GM21619 (cell line): ENCODE measurements around the gene ACTL8.

ENCODE experiments used
- ATAC-seq: cut with Tn5 transposase; IDR thresholded peaks from one replicate; pipeline ENCODE4 v1.9.1; 2021; ENCODE audit not compliant: unreplicated experiment

ACTL8 gene

DNA sequence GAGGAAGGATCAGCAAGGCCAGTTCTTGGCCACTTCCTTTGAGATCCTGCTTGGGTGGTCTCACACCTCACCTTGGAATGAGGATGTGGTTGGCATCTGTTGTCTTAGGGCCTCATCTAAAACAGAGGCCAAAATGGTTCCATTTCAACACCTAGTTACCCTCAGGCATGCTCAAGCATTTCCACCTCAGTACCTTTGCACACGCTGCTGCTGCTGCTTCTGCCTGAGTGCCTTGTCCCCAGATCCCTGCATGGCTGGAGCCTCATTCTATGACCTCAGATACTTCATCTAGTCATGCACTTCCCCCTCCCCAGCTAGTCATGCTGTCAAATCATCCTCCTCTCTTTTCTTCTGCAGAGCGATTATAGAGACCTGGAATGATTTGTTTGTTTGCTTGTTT lies 86.8 kb downstream of the ACTL8 start:
- no peak for ATAC-seq

DNA sequence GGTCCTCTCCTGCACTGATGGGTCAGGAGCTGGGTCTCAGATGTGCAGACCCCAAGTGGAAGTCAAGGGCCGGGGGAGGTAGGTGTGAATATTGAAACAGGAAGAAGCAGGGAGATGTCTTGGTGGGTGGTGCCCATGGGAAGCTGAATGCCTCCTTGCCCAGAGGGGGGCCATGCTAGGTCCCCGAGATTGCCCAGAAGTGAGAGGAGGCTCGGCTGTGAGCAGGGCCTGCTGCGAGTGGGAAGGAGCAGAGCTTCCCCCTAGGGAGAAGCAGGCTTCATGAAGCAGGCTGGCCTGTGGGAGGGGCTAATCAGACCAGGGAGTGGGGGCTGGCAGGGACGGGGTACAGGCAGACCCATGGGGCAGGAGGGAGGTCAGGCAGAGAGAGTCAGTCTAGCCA lies 87.6 kb downstream of the ACTL8 start:
- no peak for ATAC-seq

DNA sequence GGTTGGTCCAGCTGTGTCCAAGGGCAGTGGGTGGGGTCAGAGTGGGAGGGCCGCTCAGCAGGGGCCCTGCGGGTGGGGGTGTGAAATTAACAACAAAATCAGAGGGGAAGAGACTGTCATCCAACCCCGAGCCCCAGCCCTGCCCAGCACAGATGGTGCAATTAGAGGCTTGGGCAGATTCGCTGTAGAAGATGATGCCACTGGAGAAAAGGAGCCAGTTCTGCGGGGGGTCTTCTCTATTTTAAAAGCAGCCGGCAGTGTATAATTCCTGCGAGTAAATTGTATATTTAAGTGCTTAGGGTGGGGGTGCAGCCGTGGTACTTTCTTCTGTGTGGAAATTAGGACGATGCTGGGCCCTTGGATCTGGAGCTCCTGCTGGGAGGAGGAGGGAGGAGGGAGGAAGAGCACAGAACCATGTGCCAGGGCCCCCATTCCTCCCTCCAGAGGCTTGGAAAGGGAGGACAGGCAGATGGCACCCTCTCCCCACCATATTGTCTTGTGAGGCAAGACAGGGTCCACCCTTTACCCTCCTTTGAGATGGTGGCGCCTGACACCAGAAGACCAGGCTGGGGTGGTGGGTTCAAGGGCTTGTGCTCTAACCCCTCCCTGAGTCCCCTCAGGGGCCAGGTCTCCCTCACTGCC lies 89.2 kb downstream of the ACTL8 start:
- ATAC-seq = no peak

DNA sequence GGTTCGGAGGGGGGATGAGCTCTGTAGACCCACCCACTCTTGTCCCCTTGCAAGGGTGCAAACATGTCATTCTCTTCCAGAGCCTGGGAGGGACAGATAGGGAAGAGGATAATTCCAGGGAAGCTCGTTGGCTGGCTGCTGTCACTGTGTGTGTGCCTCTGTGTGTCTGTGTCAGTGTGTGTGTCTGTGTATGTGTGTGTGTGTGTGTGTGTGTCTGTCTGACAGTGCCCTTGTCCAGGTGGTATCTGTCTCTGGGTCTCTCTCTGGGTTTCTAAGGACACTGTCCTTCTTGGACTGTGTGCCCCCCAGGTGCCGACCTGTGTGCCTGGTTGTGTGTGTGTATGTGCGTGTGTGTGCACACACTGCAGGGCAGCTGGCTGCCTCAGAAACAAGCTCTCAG lies 90.5 kb downstream of the ACTL8 start:
- no peak for ATAC-seq

DNA sequence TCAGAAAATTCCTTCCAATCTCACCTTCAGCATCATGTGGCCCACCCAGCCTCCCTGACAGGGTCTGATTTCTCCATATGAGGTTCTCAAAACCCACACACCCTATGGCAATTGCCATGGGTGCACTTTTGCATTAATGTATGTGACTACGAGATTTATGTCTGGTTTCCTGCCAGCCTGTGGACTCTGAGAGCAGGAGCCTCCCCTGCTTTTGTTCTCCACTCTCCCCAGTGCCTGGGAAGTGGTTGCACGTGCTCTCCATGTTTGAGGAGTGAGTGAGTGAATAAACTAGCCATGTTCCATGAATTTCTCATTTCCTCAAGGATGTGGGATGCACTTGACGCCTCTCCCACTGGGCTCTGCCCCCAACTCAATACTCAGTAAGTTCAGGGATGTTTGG lies 91.2 kb downstream of the ACTL8 start:
- no peak for ATAC-seq

DNA sequence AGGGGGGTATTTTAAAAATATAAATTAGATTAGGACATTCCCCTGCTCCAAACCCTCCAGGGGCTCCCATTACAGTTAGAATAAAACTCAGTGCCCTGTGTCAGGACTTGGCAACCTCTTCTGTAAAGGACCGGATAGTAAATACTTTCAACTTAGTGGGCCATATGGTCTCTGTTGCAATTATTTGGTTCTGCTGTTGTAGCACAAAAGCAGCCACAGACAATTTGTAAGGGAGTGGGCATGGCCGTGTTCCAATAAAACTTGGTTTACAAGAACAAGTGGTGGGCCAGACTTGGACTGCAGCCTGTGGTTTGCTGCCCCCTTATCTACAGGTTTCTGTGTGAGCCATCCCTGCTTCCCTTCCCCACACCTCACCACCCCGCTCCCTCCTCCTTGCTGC lies 92.0 kb downstream of the ACTL8 start:
- no peak for ATAC-seq

DNA sequence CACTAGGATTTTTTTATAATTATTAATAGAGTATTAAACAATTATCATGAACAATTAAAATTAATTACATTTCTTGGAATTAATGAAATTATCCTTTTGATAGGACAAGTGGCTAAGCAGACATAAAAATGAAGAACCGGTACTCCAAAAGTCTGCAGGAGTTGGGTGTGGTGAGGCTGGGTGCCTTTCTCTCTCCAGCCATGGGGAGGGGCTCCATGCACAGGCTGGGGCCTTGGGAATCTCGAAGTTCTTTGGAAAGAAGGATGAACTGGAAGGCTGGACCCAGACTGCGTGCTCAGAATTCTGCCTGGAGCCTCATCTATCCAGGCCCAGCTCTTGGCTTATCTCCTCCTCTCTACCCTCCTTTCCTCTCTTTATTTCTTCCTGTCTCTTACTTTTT lies 94.1 kb downstream of the ACTL8 start:
- ATAC-seq = no peak

DNA sequence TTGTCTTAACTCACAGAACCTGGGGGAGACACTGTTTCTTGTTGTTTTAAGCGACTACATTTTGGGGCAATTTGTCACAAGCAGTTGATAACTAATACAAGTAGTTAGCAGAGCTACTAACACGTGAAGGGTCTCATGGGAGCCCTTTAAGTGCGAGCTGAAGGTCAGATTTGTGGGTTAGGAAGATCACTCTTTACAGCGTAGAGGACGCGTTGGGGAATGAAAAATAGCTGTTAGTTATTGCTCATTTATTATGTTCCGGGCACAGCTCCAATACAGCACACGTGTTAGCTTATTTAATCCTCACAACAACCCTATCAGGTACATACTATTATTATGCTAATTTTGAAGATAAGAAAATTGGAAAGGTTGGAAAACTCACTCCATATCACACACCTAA lies 95.9 kb downstream of the ACTL8 start:
- no peak for ATAC-seq

DNA sequence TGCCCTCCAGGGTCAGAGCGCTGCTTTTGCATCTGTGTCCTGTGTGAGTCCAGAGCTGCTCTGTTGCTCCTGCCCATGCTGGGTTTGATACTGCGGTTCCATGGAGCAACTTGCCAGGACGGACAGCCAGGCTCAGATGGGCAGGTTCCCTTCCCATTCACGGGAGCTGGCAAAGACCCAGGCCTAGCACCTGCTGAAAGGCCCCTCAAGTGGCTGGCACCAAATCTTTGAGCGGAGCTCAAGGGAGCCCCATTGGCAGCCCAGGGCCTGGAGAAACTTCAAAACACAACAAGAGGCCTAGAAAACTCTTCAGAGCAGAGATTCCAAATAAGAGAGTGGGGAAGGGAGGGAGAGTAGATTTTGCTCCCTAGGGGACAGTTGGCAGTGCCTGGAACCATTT lies 97.2 kb downstream of the ACTL8 start:
- no peak for ATAC-seq

DNA sequence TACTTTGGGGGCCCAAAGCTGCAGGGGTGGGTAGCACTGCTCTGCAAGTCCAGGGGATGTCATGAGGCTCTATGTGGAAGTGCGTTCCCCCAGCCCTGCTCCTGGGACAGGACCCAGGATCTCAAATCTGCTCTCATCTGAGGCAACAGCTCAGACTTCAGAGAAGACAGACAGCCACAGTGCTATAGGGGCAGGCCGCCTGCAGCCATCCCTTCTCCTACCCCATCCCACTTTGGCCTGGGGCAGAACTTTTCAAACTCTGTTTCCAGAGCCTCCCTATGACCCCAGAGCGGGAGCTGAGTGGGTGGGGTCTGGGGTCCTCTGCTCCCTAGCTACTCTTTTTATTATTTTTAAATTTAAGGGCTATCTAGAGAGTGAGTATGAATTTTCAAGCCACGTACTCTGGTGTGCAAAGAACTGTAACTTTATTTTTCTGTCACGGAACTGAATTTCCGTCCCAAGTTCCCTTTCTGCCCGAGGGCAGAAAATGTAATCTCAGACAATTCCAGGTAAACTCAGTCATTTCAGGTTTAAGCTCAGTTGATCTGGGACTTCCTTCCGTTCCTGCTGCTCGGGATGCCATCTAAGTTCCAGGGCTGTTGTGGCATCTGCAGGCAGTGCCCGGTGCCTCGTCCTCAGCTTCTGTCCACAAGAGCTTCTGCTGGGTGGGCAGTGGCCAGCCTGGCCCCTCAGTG lies 98.3 kb downstream of the ACTL8 start:
- ATAC-seq = no peak

DNA sequence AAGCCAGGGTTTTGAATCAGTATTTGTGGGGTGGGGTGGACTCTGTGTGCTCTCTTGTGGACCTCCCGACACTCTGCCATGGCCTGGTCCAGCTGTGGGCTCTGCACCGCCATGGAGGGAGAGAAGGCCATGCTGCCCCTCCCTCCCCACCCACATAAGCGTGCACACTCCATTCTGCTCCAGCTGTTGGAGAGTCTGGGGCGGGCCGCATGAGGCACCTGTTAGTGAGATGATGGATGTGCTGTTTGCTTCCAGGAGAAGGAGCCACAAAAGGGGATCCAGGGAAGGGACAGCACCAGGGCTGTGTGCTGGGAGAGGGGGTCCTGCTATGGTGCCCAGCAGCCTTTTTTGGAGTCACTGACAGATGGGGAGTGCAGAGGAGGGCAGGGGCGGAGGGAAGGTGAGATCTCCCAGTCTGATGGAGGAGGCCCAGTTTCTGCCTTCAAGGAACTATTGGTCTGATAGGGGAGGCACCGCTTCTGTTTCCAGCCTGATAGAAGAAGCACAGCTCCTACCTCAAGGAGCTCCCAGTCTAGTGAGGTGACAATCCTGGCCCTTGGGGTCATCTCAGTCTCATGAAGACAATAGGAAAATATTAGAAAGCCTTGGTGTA lies 101.5 kb downstream of the ACTL8 start:
- ATAC-seq = no peak

DNA sequence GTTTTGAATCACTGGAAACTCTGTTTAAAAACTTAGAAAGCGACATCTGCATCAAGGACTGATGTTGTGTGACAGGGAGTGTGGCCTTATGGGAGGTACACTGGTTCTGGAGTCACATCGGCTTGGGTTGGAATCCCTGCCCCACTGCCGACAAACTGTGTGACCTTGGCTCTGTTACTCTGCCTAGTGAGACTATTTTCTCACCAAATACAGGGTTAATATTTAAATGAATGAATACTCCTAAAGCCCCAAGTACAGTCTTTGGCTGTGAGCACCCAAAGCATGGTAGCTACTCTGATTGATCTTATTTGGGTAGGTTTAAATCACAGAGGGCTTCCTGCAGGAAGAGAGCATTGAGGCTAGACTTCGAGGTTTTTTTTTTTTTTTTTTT lies 102.0 kb downstream of the ACTL8 start:
- no peak for ATAC-seq

DNA sequence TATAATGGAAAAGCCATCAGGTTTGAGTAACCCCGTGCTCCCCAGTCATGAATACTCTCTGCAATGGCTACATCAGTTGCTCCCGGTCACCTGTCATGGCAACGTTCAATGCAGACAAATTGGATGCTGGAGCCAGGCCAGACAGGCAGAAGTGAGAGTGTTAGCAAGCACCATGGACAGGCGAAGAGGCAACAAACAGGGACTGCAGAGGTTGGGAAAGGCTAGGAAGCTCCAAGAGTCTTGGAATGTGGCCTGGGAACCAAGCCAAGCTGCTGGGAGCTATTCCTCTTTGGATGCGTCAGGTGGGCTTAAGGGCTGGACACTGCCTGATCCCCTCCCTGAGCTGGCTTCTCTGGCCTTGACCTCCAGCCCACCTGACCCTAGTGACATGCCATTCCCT lies 102.9 kb downstream of the ACTL8 start:
- ATAC-seq = no peak

DNA sequence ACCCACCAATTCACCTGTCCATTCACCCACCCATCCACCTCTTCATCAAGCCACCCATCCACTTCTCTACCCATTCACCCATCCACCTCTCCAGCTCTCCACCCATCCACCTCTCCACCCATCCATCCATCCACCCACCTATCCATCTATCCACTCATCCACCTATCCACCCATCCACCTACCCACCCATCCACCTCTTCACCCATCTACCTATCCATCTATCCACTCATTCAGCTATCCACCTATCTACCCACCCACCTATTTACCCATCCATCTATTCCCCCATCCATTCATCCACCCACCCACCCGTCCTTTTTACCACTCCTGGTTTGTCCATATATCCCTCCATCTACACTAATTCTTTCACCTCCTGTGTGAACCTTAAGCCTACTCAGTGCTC lies 105.7 kb downstream of the ACTL8 start:
- no peak for ATAC-seq

DNA sequence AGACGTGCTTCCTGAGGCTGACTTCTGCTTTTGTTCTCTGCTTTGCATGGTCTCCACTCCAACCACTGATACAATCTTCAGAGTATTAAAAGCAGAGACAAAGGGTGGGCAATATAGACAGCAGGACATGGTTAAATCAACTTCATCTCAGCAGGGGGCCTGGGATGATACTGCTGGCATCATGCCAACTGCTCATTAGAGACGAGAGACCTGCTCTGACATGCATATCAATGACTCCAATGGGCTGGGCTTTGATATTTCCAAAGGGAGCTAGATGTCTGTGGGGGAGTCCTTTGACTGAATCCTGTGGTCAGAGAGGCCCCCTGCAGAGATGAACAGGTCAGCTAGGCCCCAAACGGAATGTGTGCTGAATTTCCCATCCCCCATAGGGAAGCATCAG lies 106.6 kb downstream of the ACTL8 start:
- ATAC-seq = no peak

DNA sequence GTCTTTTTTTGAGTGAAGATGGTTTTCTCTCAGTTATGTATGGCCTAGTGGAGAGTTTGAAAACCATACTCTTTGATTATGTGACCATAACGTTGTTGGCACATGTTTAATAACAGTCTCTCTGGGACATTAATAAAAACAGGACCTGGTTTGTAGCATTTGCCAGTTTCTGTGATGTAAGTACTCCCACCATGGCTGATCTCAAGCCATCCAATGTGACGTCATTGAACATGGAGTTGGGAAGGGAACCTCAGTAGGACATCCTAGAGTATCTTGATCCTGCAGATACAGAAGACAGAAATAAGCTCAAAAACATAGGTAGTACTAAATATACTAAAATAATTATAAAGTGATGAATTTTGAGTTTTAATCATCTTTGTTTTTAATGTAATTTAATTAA lies 107.0 kb downstream of the ACTL8 start:
- no peak for ATAC-seq

DNA sequence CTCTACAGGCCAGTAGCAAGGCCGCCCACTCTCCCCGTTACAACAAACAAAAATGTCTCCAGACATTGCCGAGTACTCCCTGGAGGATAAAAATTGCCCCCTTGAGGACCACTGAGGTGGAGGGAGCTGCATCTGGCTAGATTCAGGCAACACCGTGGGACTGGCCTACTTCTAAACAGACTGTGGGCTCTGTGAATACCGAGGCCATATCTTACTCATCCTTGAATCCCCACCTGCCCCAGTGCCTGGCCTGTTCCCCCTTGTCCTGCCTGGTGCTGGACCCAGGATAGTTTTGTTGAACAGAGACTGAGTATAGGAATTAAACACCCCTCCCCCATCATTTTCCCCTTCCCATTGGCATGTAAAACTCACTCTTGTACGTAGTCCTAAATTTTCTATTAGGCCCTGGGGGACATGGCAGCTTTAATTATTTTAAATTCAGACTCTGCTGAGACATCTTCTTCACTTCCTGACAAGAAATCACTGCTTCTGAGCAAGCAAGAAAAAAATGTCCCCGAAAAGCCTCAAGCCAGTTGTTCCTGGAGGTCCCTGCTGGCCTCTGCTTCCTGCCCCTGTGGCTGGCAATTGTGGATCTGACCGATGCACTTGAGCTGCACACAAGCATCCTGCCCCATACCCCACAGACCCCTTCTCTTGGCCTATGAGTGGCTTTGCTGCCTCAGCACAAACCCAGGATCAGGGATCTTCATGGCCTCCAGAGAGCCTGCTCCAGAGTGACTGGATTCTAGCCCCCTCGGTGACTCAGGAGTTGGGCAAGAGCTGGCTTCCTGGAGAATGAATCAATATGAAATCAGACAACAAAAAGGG lies 111.0 kb downstream of the ACTL8 start:
- ATAC-seq = no peak

DNA sequence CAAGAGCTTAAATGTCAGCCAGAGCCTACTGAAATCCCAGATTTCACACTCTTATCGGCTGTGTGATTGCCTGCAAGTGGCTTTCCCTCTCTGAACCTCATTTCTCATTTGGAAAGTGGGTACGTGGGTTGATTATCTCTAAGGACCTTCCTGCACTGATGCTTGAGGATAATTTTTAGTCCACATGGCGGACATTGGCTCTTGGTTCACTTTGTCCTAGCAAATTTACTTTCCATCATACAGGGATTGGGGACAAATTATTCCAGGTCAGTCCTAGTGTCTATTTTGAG lies 111.6 kb downstream of the ACTL8 start:
- ATAC-seq = no peak

DNA sequence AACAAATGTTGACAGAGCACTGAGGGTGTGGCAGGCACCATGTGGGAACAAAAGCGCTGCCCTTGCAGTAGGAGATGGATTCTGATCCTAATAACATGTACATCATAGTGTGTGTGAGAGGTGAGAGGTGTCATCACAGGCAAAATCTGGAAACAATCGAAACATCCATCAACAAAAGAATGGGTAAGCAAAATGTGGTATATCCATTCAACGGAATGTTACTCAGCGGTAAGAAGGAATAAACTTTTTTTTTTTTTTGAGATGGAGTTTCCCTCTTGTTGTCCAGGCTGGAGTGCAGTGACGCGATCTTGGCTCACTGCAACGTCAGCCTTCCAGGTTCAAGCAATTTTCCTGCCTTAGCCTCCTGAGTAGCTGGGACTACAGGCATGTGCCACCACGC lies 112.3 kb downstream of the ACTL8 start:
- no peak for ATAC-seq

DNA sequence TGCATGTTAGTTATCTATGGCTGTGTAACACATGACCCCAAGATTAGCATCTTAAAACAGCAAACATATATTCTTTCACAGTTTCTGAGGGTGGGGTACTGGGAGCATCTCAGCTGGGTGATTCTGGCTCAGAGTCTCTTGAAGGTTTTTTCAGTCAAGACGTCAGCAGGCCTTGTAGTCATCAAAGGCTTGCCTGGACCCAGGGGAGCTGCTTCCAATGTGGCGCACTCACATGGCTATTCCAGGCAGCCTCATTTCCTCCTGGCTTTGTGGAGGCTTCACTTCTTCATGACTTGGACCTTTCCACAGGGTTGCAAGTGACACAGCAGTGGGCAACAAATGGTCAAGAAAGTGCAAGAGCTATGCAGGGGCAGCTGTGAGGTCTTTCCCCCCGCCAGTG lies 114.7 kb downstream of the ACTL8 start:
- ATAC-seq = no peak

DNA sequence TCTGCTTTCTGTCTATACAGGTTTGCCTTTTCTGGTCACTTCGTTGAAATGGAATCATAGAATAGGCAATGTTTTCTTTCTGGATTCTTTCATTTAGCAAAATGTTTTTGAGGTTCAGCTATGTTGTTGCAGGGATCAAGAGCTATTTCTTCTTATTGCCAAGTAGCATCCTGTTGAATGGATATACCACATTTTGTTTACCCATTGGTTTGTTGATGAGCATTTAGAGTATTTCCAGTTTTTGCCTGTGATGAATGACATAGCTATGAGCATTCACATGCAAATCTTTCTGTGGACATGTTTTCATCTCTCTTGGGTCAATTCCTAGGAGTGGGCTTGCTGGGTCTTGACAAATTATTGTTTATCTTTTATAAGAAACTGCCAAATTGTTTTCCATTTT lies 115.5 kb downstream of the ACTL8 start:
- ATAC-seq = no peak

DNA sequence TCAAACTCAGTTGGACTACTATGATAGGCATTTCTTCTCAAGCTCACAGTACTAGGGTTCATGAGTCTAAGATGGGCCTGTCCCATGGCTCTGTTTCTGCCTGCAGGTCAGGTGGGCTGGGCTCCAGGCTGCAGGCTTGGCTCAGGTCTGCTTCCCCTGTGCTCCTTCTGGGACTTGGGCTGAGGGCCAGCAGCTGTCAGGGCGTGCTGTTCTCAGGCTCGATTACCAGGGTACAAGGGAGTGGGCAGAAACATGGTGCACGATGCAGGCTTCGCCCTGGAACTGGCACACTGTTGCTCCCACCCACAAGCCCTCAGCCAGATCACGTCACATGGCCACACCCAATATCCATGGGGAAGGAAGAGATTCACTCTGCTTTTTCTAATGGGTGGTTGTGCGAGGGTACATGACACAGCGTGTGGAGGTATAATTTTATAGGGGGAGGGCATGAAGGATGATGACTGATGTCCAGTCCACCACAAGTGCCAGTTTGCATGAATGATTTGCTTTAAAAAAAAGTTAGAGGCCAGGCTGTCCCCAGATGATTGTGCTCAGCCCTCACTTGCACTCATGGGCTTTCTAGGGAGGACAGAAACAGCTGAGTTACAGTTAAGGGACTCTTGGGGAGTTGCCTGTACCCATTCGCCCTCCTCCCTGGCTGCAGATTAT lies 118.0 kb downstream of the ACTL8 start:
- ATAC-seq = no peak
